GM06990 (cell line): ENCODE data around the gene CNPPD1.

Experiments used
- DNase-seq: peaks from one replicate; pipeline ENCODE4 v3.0.0-alpha.2; 2011; ENCODE audit not compliant: insufficient read length; ENCODE audit errors: extremely low read depth
- H3K27me3 ChIP-seq: replicated peaks from 2 replicates; pipeline ENCODE4 v1.6.0; 2011; ENCODE audit warnings: low read length; ENCODE audit not compliant: control insufficient read depth, insufficient read depth
- H3K36me3 ChIP-seq: 2 replicates; pipeline ENCODE4 v1.5.1; 2011; ENCODE audit warnings: low read length; ENCODE audit not compliant: control insufficient read depth, insufficient read depth
- H3K4me3 ChIP-seq: replicated peaks from 2 replicates; pipeline ENCODE4 v1.5.1; 2011; ENCODE audit warnings: low read depth, mild to moderate bottlenecking, control low read depth, low read length
- TF ChIP-seq, protein P1 (sequence below): IDR thresholded peaks from 2 replicates; pipeline ENCODE4 v1.5.1; 2011; ENCODE audit warnings: low read length, control low read depth, mild to moderate bottlenecking, inconsistent platforms; ENCODE audit not compliant: insufficient read depth, poor library complexity, severe bottlenecking

CNPPD1 gene

DNA sequence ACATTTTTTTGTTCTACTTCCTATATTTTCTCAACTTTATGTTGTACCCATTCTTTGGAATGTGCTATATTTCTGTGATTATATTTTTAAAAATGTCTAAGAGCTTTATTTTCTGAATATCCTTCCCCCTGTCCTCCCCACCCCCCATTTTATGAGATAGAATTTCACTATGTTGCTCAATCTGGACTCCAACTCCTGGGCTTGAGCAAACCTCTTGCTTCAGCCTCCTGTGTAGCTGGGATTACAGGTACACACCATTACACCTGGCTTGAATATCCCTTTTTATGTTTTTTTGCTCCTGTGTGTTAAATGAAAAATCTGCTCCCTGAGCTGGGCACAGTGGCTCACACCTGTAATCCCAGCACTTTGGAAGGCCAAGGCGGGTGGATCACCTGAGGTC lies 20.7 kb upstream of the CNPPD1 start:
- no peak overlapping the region for H3K4me3 ChIP-seq
- DNase-seq: no peak
- TF ChIP-seq, protein P1, sequence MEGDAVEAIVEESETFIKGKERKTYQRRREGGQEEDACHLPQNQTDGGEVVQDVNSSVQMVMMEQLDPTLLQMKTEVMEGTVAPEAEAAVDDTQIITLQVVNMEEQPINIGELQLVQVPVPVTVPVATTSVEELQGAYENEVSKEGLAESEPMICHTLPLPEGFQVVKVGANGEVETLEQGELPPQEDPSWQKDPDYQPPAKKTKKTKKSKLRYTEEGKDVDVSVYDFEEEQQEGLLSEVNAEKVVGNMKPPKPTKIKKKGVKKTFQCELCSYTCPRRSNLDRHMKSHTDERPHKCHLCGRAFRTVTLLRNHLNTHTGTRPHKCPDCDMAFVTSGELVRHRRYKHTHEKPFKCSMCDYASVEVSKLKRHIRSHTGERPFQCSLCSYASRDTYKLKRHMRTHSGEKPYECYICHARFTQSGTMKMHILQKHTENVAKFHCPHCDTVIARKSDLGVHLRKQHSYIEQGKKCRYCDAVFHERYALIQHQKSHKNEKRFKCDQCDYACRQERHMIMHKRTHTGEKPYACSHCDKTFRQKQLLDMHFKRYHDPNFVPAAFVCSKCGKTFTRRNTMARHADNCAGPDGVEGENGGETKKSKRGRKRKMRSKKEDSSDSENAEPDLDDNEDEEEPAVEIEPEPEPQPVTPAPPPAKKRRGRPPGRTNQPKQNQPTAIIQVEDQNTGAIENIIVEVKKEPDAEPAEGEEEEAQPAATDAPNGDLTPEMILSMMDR: no peak
- no peaks in the 10 kb centered on the region for H3K36me3 ChIP-seq
- no peaks in the 10 kb centered on the region for H3K27me3 ChIP-seq

DNA sequence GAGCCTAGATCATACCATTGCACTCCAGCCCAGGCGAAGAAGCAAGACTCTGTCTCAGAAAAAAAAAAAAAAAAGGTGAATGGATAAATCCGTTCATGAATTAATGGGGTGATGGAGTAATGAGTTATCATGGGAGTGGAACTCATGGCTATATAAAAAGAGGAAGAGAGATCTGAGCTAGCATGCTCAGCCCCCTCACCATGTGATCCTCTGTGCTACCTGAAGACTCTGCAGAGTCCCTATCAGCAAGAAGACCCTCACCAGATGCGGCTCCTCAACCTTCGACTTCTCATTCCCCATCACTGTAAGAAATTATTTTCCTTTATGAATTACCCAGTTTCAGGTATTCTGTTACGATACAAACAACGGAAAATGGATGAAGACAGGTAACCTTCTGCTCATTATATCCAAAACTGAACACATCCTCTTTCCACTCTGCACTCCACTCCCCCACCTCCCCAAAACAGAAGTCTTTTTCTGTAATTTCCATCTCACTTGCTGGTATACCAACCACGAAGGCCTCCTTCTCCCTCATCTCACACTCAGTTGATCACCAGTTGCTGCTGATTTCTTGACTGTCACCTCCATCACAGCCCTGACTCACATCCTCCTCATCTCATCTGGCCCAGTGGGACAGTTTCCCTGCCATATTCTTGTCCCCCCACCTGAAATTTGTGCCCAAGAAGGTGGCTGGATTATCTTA lies 10.2 kb upstream of the CNPPD1 start:
- H3K27me3 ChIP-seq: no peaks in the 10 kb centered on the region
- no peak for DNase-seq
- H3K36me3 ChIP-seq: peaks cover 18% of the 10 kb centered on the region
- no peak overlapping the region for H3K4me3 ChIP-seq
- TF ChIP-seq, protein P1: no peak

DNA sequence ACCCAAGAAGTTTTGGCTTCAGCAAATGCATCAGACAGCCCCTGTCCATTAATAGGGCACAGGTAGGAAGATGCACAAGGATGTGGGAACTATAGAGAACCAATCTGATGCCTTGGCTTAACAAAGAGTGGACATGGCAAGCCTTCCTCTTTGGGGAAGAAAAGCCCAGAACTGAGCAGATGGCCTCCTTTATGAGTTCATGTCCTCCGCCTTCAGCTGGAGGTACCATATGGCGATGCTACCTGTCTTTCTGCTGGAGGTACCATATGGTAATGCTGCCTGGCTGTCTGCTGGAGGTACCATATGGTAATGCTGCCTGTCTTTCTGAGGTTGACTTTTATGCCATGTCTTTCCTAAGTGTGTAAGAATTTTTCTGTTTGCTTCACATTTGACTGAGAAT lies 7.4 kb upstream of the CNPPD1 start:
- TF ChIP-seq, protein P1: no peak
- Histone ChIP-seq H3K4me3 (no peak overlapping the region), H3K27me3 (no peaks in the 10 kb centered on the region), H3K36me3 (peaks cover 31% of the 10 kb centered on the region)
- DNase-seq: no peak

DNA sequence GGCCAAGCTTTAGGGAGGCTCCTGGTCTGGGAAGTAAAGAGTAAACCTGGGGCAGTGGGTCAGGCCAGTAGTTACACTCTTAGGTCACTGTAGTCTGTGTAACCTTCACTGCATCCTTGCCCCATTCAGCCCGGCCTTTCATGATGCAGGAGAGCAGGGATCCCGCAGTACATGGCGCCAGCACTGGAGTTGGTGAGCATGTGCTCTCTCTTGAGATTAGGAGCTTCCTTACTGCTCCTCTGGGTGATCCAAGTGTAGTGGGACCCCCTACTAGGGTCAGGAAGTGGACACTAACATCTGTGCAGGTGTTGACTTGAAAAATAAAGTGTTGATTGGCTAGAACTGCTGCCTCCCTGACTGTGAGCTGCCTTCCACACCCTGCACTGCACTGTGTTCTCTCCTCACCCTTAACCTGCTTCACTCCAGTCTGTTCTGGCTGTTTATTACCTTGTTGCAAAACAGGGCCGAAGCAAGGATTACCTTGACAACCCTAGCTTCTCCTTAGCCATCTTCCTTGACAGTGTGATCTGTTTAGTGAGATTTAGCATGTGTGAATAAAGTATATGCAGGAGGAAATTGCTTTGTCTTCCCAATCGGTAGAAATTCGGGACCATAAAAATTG lies 6.5 kb upstream of the CNPPD1 start:
- DNase-seq: no peak

DNA sequence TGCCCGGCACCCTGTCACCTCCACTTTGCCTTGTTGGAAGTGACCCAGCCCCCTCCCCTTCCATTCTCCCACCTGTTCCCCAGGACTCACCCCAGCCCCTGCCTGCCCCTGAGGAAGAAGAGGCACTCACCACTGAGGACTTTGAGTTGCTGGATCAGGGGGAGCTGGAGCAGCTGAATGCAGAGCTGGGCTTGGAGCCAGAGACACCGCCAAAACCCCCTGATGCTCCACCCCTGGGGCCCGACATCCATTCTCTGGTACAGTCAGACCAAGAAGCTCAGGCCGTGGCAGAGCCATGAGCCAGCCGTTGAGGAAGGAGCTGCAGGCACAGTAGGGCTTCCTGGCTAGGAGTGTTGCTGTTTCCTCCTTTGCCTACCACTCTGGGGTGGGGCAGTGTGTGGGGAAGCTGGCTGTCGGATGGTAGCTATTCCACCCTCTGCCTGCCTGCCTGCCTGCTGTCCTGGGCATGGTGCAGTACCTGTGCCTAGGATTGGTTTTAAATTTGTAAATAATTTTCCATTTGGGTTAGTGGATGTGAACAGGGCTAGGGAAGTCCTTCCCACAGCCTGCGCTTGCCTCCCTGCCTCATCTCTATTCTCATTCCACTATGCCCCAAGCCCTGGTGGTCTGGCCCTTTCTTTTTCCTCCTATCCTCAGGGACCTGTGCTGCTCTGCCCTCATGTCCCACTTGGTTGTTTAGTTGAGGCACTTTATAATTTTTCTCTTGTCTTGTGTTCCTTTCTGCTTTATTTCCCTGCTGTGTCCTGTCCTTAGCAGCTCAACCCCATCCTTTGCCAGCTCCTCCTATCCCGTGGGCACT lies 5.8 kb upstream of the CNPPD1 start:
- DNase-seq: no peak
- H3K4me3 ChIP-seq: no peak overlapping the region
- TF ChIP-seq, protein P1: no peak
- H3K36me3 ChIP-seq: peaks cover 31% of the 10 kb centered on the region
- H3K27me3 ChIP-seq: no peaks in the 10 kb centered on the region

More for the DNA sequence above, 6.5 kb upstream of the CNPPD1 start:
- H3K36me3 ChIP-seq: peaks cover 31% of the 10 kb centered on the region
- TF ChIP-seq, protein P1: no peak
- H3K27me3 ChIP-seq: no peaks in the 10 kb centered on the region
- no peak overlapping the region for H3K4me3 ChIP-seq
